RWPE2 (cell line): ENCODE data around the gene GRB10.

ENCODE experiments used
- ATAC-seq: fragments of 200-7000 bp; cut with Tn5 transposase; 3 replicates; pipeline ENCODE4 v1.9.1; 2021; ENCODE audit warnings: low read depth
- DNase-seq: peaks from one replicate; pipeline ENCODE4 v3.0.0-alpha.2; 2020; ENCODE audit warnings: low spot score
- H3K27ac ChIP-seq: fragments of 450-650 bp; 2 replicates; pipeline ENCODE4 v1.5.1; 2017; ENCODE audit warnings: mild to moderate bottlenecking; ENCODE audit not compliant: poor library complexity, severe bottlenecking
- H3K27me3 ChIP-seq: fragments of 250-450 bp; sonication (Bioruptor Pico); 2 replicates; pipeline ENCODE4 v1.5.1; 2021; ENCODE audit warnings: mild to moderate bottlenecking, moderate library complexity; ENCODE audit not compliant: insufficient read depth, poor library complexity, severe bottlenecking
- H3K36me3 ChIP-seq: fragments of 250-450 bp; sonication (Bioruptor Pico); 2 replicates; pipeline ENCODE4 v1.5.1; 2020; ENCODE audit warnings: low read depth, mild to moderate bottlenecking, moderate library complexity
- H3K4me1 ChIP-seq: fragments of 250-450 bp; sonication (Bioruptor Pico); 2 replicates; pipeline ENCODE4 v1.5.1; 2021; ENCODE audit warnings: mild to moderate bottlenecking, moderate library complexity; ENCODE audit not compliant: insufficient read depth, poor library complexity, severe bottlenecking
- H3K4me3 ChIP-seq: fragments of 250-450 bp; sonication (Bioruptor Pico); 2 replicates; pipeline ENCODE4 v1.5.1; 2021; ENCODE audit warnings: mild to moderate bottlenecking, moderate library complexity; ENCODE audit not compliant: severe bottlenecking
- H3K9me3 ChIP-seq: fragments of 250-450 bp; sonication (Bioruptor Pico); 2 replicates; pipeline ENCODE4 v1.5.1; 2021; ENCODE audit warnings: mild to moderate bottlenecking, moderate library complexity; ENCODE audit not compliant: severe bottlenecking
- CTCF ChIP-seq: fragments of 450-650 bp; IDR thresholded peaks from one replicate; pipeline ENCODE4 v1.5.1; 2017; ENCODE audit warnings: mild to moderate bottlenecking, moderate library complexity; ENCODE audit not compliant: poor library complexity, severe bottlenecking

GRB10 gene

DNA sequence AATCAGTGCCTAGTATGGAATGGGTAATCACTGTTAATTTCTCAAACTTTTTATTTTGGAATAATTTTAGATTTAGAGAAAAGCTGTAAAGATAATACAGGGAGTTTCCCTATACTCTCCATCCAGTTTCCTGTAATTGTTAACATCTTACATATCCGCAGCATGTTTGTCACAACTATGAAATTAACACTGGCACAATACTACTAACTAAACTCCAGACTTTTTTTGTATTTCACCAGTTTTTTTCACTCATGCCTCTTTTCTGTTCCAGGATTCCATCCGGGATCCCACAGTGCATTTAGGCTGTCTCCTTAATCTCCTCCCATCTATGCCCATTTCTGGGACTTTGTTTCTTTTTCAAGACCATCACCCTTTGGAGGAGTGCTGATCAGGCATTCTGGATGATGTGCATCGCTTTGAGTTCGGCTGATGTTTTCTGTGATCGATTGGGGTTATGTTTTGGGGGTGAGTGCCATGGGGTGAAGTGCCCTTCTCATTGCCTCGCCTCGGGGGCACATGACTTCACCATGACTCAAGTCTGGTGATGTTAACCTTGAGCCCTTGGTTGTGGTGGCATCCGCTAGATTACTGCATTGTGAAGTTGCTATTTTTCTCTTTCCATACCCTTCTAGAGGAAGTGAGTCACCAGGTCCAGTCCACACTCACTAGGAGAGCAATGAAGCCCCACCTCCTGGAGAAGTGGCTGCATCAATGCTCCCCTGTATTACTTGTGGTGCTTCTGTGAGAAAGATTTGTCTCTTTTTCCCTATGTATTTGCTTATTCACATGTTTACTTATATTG lies 43.9 kb upstream of the GRB10 start:
- Histone ChIP-seq H3K27ac (peak overlapping the region; percentile 54), H3K27me3 (no peaks in the 10 kb centered on the region), H3K4me3 (no peak overlapping the region), H3K4me1 (peaks cover 28% of the 10 kb centered on the region), H3K36me3 (no peaks in the 10 kb centered on the region), H3K9me3 (no peaks in the 10 kb centered on the region)
- peak; percentile 87 for DNase-seq
- peak; percentile 27 for TF ChIP-seq CTCF
- peak; percentile 98 for ATAC-seq

GRCh38 chr7:50825465-50825864 lies 42.8 kb upstream of the GRB10 start:
- Histone ChIP-seq H3K9me3 (no peaks in the 10 kb centered on the region), H3K27me3 (no peaks in the 10 kb centered on the region), H3K27ac (no peak overlapping the region), H3K4me3 (no peak overlapping the region), H3K4me1 (peaks cover 26% of the 10 kb centered on the region), H3K36me3 (no peaks in the 10 kb centered on the region)
- TF ChIP-seq CTCF, result no peak
- DNase-seq, result no peak
- no peak for ATAC-seq

GRCh38 chr7:50824882-50825281 lies 42.2 kb upstream of the GRB10 start:
- DNase-seq (no peak), ATAC-seq (peak; percentile 53)
- no peak for TF ChIP-seq CTCF
- H3K4me1 ChIP-seq, result peaks cover 26% of the 10 kb centered on the region
- no peaks in the 10 kb centered on the region for H3K36me3 ChIP-seq
- H3K27me3 ChIP-seq, result no peaks in the 10 kb centered on the region
- H3K4me3 ChIP-seq, result no peak overlapping the region
- H3K9me3 ChIP-seq, result no peaks in the 10 kb centered on the region
- no peak overlapping the region for H3K27ac ChIP-seq

DNA sequence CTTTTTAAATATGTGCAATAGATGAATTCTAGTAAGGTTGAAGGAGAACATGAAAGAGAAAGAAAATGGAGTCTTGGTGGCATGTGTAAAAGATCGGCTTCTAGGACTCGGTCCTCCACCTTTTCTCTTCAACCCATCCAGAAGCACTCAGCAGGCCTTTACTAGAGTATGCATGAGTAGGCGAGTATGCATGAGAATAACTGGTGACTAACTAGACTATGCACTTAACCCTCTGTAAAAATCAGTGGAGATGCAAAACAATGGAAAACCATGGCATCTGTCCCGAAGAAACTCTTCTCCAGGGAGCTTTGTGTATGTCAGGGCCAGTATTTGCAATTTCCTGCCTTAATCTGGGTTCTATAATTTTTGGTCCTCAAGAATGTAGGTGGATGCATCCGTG lies 40.0 kb upstream of the GRB10 start:
- Histone ChIP-seq H3K9me3 (no peaks in the 10 kb centered on the region), H3K36me3 (no peaks in the 10 kb centered on the region), H3K27me3 (no peaks in the 10 kb centered on the region), H3K4me1 (peaks cover 26% of the 10 kb centered on the region), H3K27ac (no peak overlapping the region), H3K4me3 (no peak overlapping the region)
- TF ChIP-seq CTCF, result no peak
- no peak for DNase-seq
- no peak for ATAC-seq

DNA sequence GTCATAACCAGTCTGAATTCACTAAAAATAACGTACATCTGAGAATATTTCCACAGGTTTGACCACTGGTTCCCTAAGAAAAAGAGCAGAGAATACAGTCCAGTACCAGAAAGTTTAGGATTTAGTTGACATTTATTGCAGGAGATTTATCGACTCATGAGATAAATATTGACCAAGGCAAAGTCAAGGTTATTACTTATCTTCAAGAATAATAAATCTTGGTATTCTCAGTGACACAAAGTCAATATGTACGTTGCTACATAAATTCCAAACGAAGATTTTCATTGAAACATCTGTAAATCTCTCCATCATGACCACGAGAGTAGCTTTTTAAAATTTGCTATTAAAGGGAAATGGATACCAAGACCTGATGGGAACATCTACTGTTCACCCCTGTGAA lies 39.4 kb upstream of the GRB10 start:
- H3K9me3 ChIP-seq, result no peaks in the 10 kb centered on the region
- H3K36me3 ChIP-seq, result no peaks in the 10 kb centered on the region
- H3K27me3 ChIP-seq, result no peaks in the 10 kb centered on the region
- TF ChIP-seq CTCF, result no peak
- ATAC-seq (no peak), DNase-seq (no peak)
- peaks cover 20% of the 10 kb centered on the region for H3K4me1 ChIP-seq
- no peak overlapping the region for H3K4me3 ChIP-seq
- no peak overlapping the region for H3K27ac ChIP-seq
